HG02678 (cell line): ENCODE measurements around the gene CDK4.

ENCODE experiments used
- ATAC-seq: cut with Tn5 transposase; IDR thresholded peaks from one replicate; pipeline ENCODE4 v1.9.1; 2021; ENCODE audit warnings: mild to moderate bottlenecking, moderate library complexity; ENCODE audit not compliant: unreplicated experiment

CDK4 gene

GRCh38 chr12:57757771-57758170, 5.7 kb upstream of the CDK4 start:
- ATAC-seq, result no peak

GRCh38 chr12:57756406-57757341, 4.6 kb upstream of the CDK4 start:
- ATAC-seq, result no peak

- no peak for ATAC-seq
Measured at GRCh38 chr12:57755454-57756372, 3.6 kb upstream of the CDK4 start.

GRCh38 chr12:57755194-57755453, 3.0 kb upstream of the CDK4 start:
- ATAC-seq, result no peak

- ATAC-seq, result peak; percentile 37
Measured at GRCh38 chr12:57754411-57755193, 2.5 kb upstream of the CDK4 start, which contains the start of gene MARCHF9. Gene MARCHF9, plus strand, starts transcription at chr12:57755103. Its CDS starts 426 bp downstream, at chr12:57755529.

GRCh38 chr12:57753756-57754337, 1.7 kb upstream of the CDK4 start:
- ATAC-seq, result no peak

- no peak for ATAC-seq
Measured at GRCh38 chr12:57752668-57753000, 524 bp upstream of the CDK4 start.

GRCh38 chr12:57751432-57751787, 700 bp downstream of the CDK4 start:
- ATAC-seq, result no peak

- ATAC-seq, result no peak
Measured at GRCh38 chr12:57750561-57751431, 1.3 kb downstream of the CDK4 start.

- ATAC-seq, result no peak
Measured at GRCh38 chr12:57749061-57749460, 3.0 kb downstream of the CDK4 start.

- ATAC-seq, result no peak
Measured at GRCh38 chr12:57746025-57746424, 6.1 kb downstream of the CDK4 start.

- no peak for ATAC-seq
Measured at GRCh38 chr12:57745485-57745881, 6.6 kb downstream of the CDK4 start.

- ATAC-seq, result peak; percentile 87
Measured at GRCh38 chr12:57744777-57745484, 7.2 kb downstream of the CDK4 start, which contains the start of gene TSPAN31. Gene TSPAN31, plus strand, starts transcription at chr12:57745039. Its CDS starts 116 bp downstream, at chr12:57745155.

- peak; percentile 40 for ATAC-seq
Measured at GRCh38 chr12:57744194-57744776, 7.8 kb downstream of the CDK4 start.

GRCh38 chr12:57743769-57744168, 8.3 kb downstream of the CDK4 start:
- no peak for ATAC-seq

- peak; percentile 55 for ATAC-seq
Measured at GRCh38 chr12:57741844-57742738, 10.0 kb downstream of the CDK4 start.

GRCh38 chr12:57741413-57741789, 10.7 kb downstream of the CDK4 start:
- ATAC-seq, result no peak
